NCI-H524 (cell line): ENCODE data around the gene NUP210L.

ENCODE experiments used
- DNase-seq, 2 experiments: peaks; one replicate each; lab custom pipeline; 2025; lab: John Stamatoyannopoulos, UW

The NUP210L gene

DNA sequence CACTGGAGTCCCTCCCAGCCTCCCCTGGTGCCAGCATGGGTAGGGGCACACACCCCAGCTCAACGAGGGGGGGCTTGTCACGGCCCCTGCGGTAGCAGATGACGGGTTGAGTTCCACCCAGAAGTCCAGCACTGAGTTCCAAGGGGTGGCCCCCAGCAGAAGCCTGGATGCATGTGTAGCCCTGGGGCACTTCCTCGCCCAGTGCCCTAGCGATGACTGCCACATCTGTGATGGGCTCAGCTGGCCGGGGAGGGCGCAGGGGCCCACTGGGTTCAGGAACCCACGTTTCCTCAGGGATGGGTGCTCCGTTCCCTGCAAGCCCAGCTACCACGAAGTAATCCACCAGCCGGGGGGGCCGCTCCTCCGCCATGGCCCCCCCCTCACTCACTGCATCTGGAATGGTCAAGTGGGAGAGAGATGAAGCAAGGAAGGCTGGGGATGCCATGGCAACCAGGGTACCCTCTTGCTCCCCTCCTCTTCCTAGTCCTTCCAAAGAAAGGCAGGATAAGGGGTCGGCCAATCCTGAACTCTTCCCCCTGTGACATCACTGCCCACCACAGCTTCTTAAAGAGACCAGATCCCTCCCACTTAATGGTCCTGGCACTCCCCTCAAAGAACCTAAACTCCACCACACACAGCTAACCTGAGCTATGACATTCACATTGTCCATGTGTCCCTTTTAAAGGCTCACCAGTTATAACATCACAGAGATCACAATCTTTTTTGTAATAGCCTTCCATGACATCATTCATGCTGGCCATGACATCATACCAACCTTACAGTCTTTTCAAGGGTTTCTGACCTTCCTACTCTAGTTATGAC lies 210.7 kb downstream of the NUP210L start:
- no peak for DNase-seq

DNA sequence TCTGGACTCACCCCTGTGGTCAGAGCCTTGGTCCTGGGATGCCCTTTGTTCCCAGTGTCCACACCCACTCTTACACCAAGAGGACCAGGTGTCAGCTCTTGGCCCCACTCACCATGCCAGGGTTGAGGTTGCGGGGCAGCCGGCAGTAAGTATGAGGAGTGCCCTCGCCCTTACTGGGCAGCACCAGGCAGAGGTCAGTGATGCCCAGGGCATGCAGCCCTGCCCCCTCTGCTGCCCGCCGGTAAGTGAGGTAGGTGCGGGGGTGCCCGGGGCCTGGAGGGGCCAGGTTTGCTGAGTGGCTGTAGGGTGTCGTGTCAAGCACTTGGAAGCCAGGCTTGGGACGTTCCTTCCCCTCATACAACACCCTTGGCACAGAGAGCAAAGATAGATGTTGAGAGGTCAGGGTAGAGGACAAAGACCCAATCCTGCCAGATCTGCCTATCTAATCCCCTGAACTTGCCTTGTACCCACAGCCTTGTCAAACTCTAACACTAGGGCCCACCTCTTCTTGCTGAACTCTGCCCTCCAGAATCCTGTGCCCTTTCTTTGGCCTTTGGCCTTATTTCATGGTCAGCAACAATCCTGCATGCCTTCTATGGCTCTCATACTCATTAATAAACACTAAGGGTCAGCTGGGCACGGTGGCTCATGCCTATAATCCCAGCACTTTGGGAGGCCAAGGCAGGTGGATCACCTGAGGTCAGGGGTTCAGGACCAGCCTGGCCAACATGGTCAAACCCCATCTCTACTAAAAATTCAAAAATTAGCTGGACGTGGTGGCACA lies 211.9 kb downstream of the NUP210L start:
- DNase-seq, result no peak
